Retinal pigment epithelial cell (primary cell): ENCODE measurements around the gene ACAP3.

Experiments
- DNase-seq: peaks from one replicate; pipeline ENCODE4 v3.0.0-alpha.2; 2010; ENCODE audit warnings: low read depth
- H3K4me3 ChIP-seq: 2 replicates; pipeline ENCODE4 v1.5.1; 2011; ENCODE audit warnings: mild to moderate bottlenecking, low read length, control low read depth, moderate library complexity
- CTCF ChIP-seq: conservative IDR thresholded peaks from 2 replicates; pipeline ENCODE4 v1.5.1; 2011; ENCODE audit warnings: low read depth, low read length, control low read depth, inconsistent platforms

The ACAP3 gene

GRCh38 chr1:1291023-1291528, 16.7 kb downstream of the ACAP3 start:
- DNase-seq, result no peak
- H3K4me3 ChIP-seq, result no peak overlapping the region
- TF ChIP-seq CTCF, result no peak

- peak; percentile 63 for TF ChIP-seq CTCF
- H3K4me3 ChIP-seq, result no peak overlapping the region
- no peak for DNase-seq
Measured at GRCh38 chr1:1290238-1290731, 17.4 kb downstream of the ACAP3 start.

- no peak overlapping the region for H3K4me3 ChIP-seq
- DNase-seq, result no peak
- TF ChIP-seq CTCF, result no peak
Measured at GRCh38 chr1:1287288-1288110, 20.2 kb downstream of the ACAP3 start.

- no peak overlapping the region for H3K4me3 ChIP-seq
- TF ChIP-seq CTCF, result no peak
- no peak for DNase-seq
Measured at GRCh38 chr1:1286313-1287261, 21.1 kb downstream of the ACAP3 start.

- TF ChIP-seq CTCF, result no peak
- DNase-seq, result no peak
- no peak overlapping the region for H3K4me3 ChIP-seq
Measured at GRCh38 chr1:1285611-1286311, 22.0 kb downstream of the ACAP3 start.

- no peak for DNase-seq
- TF ChIP-seq CTCF, result no peak
- H3K4me3 ChIP-seq, result no peak overlapping the region
Measured at GRCh38 chr1:1285102-1285571, 22.6 kb downstream of the ACAP3 start.
